GM18907 (cell line): ENCODE results near the gene RETREG1.

Source experiments
- ATAC-seq: cut with Tn5 transposase; IDR thresholded peaks from one replicate; pipeline ENCODE4 v1.9.1; 2021; ENCODE audit warnings: mild to moderate bottlenecking, moderate library complexity; ENCODE audit not compliant: unreplicated experiment

The RETREG1 gene

GRCh38 chr5:16586556-16586955, 30.2 kb downstream of the RETREG1 start:
- ATAC-seq: no peak

- ATAC-seq: no peak
These were observed 31.6 kb downstream of the RETREG1 start for GRCh38 chr5:16585041-16585667.

- no peak for ATAC-seq
These were observed 34.7 kb downstream of the RETREG1 start for GRCh38 chr5:16582081-16582480.

- no peak for ATAC-seq
These were observed 36.4 kb downstream of the RETREG1 start for GRCh38 chr5:16580382-16580781.

- no peak for ATAC-seq
These were observed 37.5 kb downstream of the RETREG1 start for GRCh38 chr5:16579142-16579847.

GRCh38 chr5:16578474-16578883, 38.3 kb downstream of the RETREG1 start:
- no peak for ATAC-seq

- no peak for ATAC-seq
These were observed 39.1 kb downstream of the RETREG1 start for GRCh38 chr5:16577677-16578076.

- no peak for ATAC-seq
These were observed 41.7 kb downstream of the RETREG1 start for GRCh38 chr5:16574789-16575721.

GRCh38 chr5:16573401-16573800, 43.4 kb downstream of the RETREG1 start:
- ATAC-seq: no peak

GRCh38 chr5:16572289-16573015, 44.3 kb downstream of the RETREG1 start:
- no peak for ATAC-seq

GRCh38 chr5:16571016-16571415, 45.8 kb downstream of the RETREG1 start:
- no peak for ATAC-seq

GRCh38 chr5:16570121-16570815, 46.5 kb downstream of the RETREG1 start:
- no peak for ATAC-seq

GRCh38 chr5:16568875-16569580, 47.8 kb downstream of the RETREG1 start:
- no peak for ATAC-seq

GRCh38 chr5:16567365-16567764, 49.4 kb downstream of the RETREG1 start:
- no peak for ATAC-seq

- ATAC-seq: no peak
These were observed 51.7 kb downstream of the RETREG1 start for GRCh38 chr5:16565118-16565517.

GRCh38 chr5:16564248-16564867, 52.4 kb downstream of the RETREG1 start:
- no peak for ATAC-seq

- no peak for ATAC-seq
These were observed 53.1 kb downstream of the RETREG1 start for GRCh38 chr5:16563686-16564085.

- peak; percentile 75 for ATAC-seq
These were observed 55.1 kb downstream of the RETREG1 start for GRCh38 chr5:16561660-16562059.

- ATAC-seq: no peak
These were observed 57.1 kb downstream of the RETREG1 start for GRCh38 chr5:16559702-16560101.
